GM18520 (cell line): ENCODE results near the gene SPATA31E1.
"Not testable (repeated sequence)": the region's sequence is repeated elsewhere in the genome, so short reads cannot be mapped to it uniquely, and the experiment has no call there.

Source experiments
- ATAC-seq: cut with Tn5 transposase; IDR thresholded peaks from one replicate; pipeline ENCODE4 v1.9.1; 2021; ENCODE audit not compliant: unreplicated experiment

SPATA31E1 gene

DNA sequence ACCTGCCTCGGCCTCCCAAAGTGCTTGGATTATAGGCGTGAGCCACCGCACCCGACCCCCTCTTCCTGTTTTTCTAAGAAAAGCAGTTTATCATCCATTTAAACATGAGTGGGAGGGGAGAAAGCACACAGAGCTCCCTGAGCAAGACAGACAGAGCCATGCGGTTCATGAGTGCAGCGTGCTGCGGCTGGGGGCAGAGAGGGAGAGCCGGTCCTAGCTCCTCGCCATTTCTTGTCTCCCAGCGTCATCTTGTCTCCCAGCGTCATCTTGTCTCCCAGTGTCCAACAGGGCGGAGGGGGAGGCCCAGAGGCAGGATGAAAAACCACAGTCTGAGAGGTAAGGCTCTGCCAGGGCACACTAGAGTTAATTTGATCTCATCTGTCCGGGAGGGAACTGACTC, 36.3 kb downstream of the SPATA31E1 start:
- ATAC-seq: not testable (repeated sequence)

DNA sequence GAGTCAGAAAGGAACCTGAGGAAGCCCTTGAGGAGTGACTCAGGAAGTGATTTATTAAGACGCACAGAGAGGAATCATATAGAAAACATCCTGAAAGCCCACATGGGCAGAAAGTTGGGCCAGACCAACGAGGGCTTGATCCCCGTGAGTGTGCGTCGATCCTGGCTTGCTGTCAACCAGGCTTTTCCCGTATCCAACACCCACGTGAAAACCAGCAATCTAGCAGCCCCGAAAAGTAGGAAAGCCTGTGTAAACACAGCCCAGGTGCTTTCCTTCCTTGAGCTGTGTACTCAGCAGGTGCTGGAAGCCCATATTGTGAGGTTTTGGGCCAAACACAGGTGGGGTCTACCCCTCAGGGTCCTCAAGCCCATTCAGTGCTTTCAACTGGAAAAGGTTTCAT, 38.9 kb downstream of the SPATA31E1 start:
- not testable (repeated sequence) for ATAC-seq

DNA sequence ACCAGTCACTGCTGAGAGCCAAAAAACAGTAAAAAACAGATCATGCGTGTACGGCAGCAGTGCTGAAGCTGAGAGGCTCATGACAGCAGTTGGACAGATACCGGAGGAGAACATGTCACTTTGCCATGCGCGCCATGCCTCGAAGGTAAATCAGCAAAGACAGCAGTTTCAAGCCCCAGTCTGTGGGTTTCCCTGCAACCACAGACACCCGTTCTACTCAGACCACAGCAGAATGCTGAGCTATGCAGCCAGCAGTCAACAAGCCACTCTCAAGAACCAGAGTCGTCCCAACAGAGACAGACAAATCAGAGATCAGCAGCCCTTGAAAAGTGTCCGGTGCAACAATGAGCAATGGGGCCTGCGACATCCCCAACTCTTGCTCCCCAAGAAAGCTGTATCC, 40.3 kb downstream of the SPATA31E1 start:
- not testable (repeated sequence) for ATAC-seq

DNA sequence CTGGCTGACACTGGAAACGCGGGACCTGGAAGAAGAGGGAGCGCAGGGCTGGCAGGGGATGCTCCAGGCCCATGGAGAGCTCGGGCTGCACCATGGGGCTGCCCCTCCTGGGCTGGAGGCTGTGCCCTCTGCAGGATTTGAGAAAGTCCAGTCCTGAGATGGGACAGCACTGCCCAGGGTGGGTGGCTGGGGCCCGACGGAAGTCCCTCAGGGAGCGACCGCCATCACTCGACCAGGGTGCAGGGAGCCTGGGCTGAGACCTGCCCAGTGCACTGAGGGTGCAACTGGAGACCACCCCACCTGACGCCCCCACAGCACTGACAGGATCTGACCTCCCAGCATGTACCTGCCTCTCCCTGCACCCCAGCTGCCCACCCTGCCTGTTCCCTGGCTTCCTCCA, 42.2 kb downstream of the SPATA31E1 start:
- not testable (repeated sequence) for ATAC-seq

DNA sequence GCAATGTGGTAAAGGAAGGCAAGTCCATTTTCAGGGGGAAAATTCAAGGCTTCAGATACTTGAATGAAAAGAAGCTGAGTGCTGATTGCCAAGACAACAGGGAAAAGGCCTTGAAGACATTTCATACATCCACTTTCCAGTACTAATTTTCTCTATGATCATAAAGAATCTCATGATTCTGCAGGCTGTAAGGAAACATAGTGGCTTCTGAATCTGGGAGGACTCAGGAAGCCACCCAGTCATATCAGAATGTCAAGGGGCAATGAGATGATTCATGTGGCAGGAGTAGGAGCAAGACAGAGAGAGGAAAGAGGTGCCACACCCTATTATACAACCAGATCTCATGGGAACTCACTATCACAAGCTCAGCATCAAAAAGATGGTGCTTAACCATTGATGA, 46.5 kb downstream of the SPATA31E1 start:
- not testable (repeated sequence) for ATAC-seq

DNA sequence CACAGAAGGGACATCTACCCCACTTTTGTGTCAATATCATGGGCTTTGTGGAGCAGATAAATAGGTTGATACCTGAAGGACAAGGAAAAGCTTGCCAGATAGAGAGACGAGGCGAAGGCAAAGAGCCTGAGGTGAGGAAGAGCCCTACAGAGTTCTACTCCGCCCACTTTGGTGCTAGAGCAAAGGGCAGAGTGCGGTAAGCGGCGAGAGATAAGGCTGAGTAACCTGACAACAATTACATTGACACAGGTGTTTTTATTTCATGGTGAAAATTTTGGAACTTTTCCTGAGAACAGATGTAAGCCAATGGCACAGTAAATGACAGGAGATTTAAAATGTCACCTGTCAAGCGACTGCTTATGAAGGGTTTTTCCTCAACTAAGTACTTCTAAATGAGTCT, 51.8 kb downstream of the SPATA31E1 start:
- ATAC-seq: not testable (repeated sequence)

DNA sequence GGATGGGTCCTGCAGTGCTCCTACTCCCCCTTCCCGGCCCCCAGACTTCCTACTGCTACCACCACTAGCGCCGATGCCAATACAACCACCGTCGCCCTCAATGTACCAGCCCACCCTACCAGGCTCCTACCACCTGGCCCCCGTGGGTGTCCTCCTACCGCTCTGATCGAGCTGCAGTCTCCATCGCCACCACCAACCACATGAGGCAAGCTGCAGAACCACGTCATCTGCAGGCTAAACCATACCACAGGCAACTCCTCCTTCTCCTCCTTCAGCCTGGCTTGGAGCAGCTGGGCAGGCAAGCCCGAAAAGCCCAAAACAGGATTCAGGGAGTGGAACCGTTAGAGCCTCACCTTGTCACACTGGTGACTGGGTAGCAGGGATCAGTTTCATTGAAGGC, 54.7 kb downstream of the SPATA31E1 start:
- not testable (repeated sequence) for ATAC-seq

DNA sequence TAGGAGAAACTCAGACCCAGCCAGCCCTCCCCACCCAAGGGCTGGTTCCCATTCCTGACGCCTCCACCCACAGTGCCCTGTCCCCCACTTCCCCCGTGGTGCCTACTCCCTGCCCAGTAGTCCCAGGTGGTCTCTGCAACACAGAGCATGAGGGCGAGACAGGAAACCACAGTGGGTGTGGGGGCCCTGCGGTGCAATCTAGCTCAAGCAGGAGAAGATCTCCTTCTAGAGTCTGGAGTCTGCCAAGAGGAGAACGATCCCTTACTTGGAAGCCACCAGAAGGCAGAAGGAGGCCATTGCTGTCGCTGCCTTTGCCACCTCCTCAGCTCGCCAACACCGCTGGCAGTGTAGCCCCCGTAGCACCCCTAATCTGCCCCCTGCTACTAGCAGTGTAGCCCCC, 55.2 kb downstream of the SPATA31E1 start:
- ATAC-seq: not testable (repeated sequence)

DNA sequence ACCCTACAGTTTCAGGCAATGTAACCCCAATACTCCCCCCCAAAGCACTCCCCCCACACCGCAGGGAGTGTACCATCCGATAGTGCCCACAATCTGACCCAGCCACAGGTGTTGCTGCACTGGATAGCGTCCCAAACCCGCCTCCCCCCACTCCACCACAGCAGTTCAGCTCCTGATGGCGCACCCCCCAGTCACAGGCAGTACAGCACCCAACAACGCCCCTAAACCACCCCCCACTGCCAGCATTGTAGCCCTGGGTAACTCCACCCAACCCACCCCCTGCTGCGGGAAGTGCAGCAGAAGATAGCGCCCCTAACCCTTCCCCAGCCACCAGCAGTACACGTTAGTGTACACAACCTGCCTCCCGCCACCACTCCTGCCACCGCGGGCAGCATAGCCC, 55.7 kb downstream of the SPATA31E1 start:
- ATAC-seq: not testable (repeated sequence)
